Stimulated activated CD8-positive, alpha-beta memory T cell treated with anti-CD3 and anti-CD28 coated beads, Interleukin-15, amount 100 ng/mL, for 1 hour (primary cell): ENCODE results near the gene TFEB.

Experiments
- DNase-seq: peaks from one replicate; pipeline ENCODE4 v3.0.0-alpha.2; 2020; ENCODE audit warnings: low read depth

Gene TFEB

GRCh38 chr6:41674231-41675000, 61.0 kb downstream of the TFEB start:
- DNase-seq: no peak

GRCh38 chr6:41673704-41674000, 61.8 kb downstream of the TFEB start:
- no peak for DNase-seq

- no peak for DNase-seq
Observed at GRCh38 chr6:41672816-41673703, 62.3 kb downstream of the TFEB start.

GRCh38 chr6:41672016-41672415, 63.4 kb downstream of the TFEB start:
- DNase-seq: no peak

GRCh38 chr6:41671376-41671775, 64.0 kb downstream of the TFEB start:
- DNase-seq: no peak

- no peak for DNase-seq
Observed at GRCh38 chr6:41670703-41671360, 64.6 kb downstream of the TFEB start.

GRCh38 chr6:41668968-41669367, 66.4 kb downstream of the TFEB start:
- DNase-seq: no peak

- no peak for DNase-seq
Observed at GRCh38 chr6:41667195-41667594, 68.2 kb downstream of the TFEB start.

- DNase-seq: no peak
Observed at GRCh38 chr6:41664271-41664670, 71.1 kb downstream of the TFEB start.

- no peak for DNase-seq
Observed at GRCh38 chr6:41663568-41663967, 71.8 kb downstream of the TFEB start.

- DNase-seq: no peak
Observed at GRCh38 chr6:41659935-41660334, 75.5 kb downstream of the TFEB start.

GRCh38 chr6:41658636-41659035, 76.8 kb downstream of the TFEB start:
- no peak for DNase-seq

- DNase-seq: no peak
Observed at GRCh38 chr6:41657131-41658094, 78.0 kb downstream of the TFEB start.

- DNase-seq: no peak
Observed at GRCh38 chr6:41656002-41656691, 79.3 kb downstream of the TFEB start.

GRCh38 chr6:41655646-41656001, 79.8 kb downstream of the TFEB start:
- DNase-seq: no peak

- DNase-seq: no peak
Observed at GRCh38 chr6:41655176-41655575, 80.2 kb downstream of the TFEB start.

- DNase-seq: no peak
Observed at GRCh38 chr6:41654698-41655151, 80.7 kb downstream of the TFEB start.

- DNase-seq: no peak
Observed at GRCh38 chr6:41654151-41654697, 81.2 kb downstream of the TFEB start.

GRCh38 chr6:41653691-41654090, 81.7 kb downstream of the TFEB start:
- DNase-seq: no peak

- DNase-seq: no peak
Observed at GRCh38 chr6:41652866-41653652, 82.3 kb downstream of the TFEB start.
